Amygdala (tissue), 56 donors: ENCODE measurements around the gene DDX41.

Experiments used
- DNase-seq, 56 donors: peaks; one replicate each; lab custom pipeline; 2025; lab: John Stamatoyannopoulos, UW

Gene DDX41

DNA sequence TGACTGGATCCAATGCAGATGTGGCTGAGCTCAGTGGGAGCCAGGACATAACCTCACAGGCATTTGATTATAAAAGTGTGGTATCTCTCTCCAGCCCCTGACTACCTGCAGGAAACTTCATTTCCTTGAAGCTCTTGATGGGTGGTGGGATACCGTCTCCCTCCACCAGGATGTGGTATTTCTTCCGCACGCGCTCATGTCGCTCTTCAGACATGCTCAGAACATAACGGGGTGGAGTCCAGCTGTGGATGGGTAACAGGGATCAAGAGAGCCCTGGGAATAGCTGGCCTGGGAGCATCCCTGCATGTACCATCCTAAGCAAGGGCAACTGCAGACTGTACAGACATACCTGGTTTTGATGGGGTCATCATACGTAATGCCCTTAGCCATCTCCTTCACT lies 1.2 kb downstream of the DDX41 start:
- no peak for DNase-seq

GRCh38 chr5:177514541-177514940 lies 2.2 kb downstream of the DDX41 start:
- DNase-seq: no peak

GRCh38 chr5:177513500-177513899 lies 3.3 kb downstream of the DDX41 start:
- no peak for DNase-seq

GRCh38 chr5:177512736-177513380 lies 3.9 kb downstream of the DDX41 start:
- DNase-seq: no peak

DNA sequence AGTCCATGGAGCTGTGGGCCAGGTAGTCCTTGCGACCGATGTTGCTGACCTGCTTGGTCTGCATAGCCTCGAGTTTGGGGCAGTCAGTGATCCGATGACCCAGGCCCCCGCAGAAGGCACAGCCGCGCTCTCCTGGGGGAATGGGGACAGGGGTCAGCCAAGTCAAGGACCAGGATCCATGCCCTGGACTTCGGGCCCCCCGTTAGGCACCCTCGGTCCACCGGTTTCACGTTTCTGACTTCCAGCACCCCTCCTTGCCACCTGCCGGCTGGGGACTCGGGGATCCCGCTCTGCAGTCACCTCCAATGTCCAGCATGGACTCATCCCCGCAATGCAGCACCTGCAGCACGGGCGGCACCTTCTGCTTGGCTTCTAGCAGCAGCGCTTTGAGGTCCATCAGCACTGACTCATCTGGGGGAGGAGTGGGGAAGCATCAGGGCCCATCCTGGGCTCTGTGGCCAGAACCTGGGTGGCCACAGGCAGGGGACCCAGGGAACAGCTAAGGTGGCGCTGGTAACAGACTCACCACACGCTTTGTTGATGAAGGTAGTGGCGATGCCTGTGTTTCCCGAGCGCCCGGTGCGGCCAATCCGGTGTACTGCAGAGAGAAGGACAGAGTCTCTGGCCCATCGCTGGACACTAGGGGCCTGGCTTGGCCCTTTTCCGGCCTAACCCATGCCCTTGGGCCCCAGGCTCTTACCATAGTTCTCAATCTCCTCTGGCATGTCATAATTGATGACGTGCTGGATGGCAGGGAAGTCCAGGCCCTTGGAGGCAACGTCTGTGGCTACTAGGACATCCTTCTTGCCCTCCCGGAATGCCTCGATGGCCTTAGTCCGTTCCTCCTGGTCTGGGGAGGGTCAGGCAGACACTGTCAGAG lies 4.7 kb downstream of the DDX41 start:
- DNase-seq: no peak

DNA sequence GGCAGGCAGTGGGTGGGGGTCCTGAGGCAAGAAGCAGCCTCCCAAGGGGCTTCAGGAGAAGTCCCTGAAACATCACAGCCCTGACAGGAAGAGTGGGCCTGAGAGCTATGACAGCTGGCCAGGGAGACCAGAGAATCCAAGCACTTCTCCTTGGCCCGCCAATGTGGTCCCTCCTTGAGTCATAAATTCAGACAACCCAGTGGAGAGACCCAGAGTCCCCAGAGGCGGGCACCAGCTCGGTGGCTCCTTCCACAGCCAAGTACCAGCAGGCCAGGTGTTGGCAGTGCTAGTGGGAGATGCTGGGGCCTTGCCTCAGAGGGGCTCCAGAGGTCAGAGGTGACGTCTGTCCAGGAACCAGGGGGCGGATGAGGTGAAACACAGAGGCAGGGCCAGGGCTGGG lies 5.6 kb downstream of the DDX41 start:
- no peak for DNase-seq

DNA sequence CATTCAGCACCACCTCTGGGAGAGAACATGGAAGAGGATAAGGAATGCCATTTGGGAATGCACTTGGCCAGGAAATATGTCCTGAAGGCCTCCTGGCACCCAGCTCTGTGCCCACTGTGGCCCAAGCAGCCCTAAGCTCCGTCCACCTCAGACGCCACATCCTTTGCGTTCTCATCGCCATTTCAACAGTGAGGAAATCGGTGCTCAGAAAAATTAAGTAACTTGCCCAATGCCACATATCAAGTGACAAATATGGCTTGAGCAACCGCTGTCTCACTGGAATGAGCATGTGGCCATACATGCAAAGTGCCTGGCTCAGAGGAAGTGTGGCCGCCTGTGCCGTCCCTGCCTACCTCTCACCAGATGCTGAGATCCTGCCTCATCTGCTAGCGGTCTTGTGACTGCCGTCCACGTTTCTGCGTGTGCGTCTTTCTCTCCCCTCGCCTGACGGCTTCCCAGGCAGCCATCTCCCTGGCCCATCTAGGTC lies 6.2 kb downstream of the DDX41 start:
- DNase-seq: no peak

- no peak for DNase-seq
Measured at GRCh38 chr5:177509991-177510566, 6.7 kb downstream of the DDX41 start.

GRCh38 chr5:177509381-177509951 lies 7.3 kb downstream of the DDX41 start, which contains the start of gene DOK3:
Gene DOK3 (minus strand): TSS chr5:177509826. CDS start chr5:177509540, 286 bp downstream.
- DNase-seq: peak in 2 of 56 donors; percentile 4 to 15

GRCh38 chr5:177508837-177509236 lies 7.9 kb downstream of the DDX41 start:
- no peak for DNase-seq

DNA sequence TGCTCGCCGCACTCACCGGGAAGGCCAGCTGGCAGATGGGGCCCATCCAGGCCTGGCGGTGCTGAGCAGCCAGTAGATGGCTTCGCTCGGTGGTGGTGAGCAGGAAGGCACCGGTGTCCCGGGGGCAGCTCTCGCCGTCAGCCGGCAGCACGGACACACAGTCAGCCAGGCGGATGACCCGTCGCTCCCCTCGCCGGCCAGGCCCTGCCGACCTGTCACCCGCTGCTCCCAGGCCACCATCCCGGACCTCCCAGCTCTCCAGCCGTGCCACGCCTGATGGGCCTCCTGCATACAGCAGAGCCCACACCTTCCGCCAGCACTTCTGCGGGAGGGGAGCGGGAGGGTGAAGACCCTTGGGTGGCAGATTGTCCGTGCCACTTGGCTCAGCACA lies 8.5 kb downstream of the DDX41 start:
- DNase-seq: no peak

DNA sequence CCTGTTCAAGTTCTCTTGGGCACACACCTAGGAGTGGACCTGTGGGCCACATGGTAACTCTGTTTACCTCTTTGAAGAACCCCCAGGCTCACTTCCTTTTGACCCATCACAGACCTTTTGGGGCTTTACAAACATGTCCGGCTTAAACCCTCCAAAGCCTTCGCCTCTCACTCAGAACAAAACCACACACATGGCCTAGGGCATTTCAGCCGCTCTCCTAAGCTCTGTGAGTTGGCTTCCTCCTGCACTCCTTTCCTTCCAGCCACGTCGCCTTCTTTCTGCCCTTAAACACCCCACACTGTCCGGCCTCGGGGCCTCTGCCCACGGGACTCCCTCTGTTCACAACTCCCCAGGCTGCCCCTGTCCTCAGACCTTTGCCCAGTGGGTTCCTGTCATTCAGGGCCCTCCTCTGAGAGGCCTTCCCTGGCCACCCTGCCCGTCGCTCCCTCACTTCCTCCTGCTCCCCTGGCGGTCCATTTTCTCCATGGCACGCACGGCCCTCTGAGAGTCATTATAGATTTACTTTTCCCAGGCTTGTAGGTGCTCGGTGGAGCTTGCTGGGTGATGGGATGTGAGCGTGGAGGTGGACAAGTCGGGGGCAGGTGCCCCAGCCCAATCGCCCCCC lies 9.1 kb downstream of the DDX41 start:
- DNase-seq: no peak

DNA sequence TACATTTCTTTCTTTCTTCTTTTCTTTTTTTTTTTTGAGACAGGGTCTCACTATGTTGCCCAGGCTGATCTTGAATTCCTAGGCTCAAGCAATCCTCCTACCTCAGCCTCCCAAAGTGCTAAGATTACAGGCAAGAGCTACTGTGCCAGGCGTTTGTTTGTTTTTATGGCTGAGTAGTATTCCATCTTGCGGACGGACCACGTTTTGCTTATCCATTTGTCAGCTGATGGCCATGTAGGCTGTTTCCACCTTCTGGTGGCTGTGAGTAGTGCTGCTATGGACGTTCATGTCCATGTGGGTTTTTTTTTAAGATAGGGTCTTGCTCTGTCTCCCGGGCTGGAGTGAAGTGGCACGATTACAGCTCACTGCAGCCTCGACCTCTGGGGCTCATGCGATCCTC lies 9.6 kb downstream of the DDX41 start:
- DNase-seq: no peak

- no peak for DNase-seq
Measured at GRCh38 chr5:177505075-177505474, 11.7 kb downstream of the DDX41 start.

DNA sequence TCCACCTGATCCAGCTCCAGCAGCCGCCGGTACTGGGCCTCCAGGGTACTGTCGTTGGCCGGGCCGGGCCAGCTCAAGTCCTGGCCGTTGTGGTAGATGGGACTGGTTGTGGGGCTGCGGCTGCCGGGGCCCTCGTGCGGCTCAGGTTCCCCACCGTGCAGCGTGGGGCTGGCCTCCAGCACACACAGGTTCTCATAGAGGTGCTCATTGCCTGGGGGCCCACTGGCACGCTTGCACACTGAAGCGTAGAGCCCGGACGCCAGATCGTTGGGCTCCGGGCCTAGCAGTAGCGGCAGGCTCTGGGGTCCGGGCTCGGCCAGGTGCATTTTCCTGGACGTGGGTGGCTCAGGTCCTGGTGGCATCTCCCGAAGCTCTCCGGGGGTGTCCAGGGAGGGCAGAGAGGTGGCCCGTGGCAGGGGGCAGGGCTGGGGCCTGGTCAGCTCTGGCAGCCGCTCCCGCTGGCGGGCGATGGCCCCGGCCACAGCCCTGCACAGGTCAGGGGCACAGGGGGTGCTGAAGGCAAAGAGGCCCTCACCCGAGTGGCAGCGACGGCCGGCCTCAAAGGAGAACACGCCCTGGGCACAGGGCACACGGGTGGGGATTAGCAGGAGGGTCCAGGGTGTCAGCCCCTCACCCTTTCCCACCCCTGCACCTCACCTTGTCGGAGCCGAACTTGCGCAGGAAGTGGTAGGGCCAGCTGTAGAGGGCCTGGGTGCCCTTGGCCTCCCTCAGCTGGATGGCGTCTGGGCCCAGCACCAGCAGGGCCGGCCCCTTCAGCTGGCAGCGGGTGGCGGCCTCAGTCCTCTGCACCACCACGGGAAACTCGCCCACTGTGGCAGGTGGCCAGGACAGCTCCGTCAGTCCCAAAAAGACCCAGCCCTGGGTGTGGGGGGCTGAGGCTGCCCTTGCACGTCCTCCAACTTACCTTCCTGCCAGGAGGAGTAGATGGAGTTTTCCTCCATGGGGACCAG lies 12.4 kb downstream of the DDX41 start:
- DNase-seq: no peak

GRCh38 chr5:177503351-177504085 lies 13.2 kb downstream of the DDX41 start:
- DNase-seq: no peak

DNA sequence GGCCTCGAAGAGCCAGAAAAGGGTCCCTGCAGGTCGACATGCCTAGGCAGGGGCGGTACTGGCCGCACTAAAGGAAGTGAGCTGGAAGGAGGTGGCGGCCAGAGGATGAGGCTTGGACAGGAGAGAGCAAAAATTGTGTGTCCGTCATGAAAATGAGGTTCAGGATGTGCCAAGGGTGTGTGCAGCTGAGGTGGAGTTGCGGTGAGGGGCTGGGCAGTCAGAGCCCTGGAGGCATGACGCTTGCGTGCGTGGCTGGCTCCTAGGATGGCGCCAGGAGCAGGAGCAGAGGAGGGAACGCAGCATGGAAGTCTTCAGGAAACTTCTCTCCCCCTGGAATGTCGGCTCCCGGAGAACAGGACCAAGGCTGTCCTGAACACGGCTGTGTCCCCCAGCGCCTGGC lies 13.9 kb downstream of the DDX41 start:
- DNase-seq: no peak

DNA sequence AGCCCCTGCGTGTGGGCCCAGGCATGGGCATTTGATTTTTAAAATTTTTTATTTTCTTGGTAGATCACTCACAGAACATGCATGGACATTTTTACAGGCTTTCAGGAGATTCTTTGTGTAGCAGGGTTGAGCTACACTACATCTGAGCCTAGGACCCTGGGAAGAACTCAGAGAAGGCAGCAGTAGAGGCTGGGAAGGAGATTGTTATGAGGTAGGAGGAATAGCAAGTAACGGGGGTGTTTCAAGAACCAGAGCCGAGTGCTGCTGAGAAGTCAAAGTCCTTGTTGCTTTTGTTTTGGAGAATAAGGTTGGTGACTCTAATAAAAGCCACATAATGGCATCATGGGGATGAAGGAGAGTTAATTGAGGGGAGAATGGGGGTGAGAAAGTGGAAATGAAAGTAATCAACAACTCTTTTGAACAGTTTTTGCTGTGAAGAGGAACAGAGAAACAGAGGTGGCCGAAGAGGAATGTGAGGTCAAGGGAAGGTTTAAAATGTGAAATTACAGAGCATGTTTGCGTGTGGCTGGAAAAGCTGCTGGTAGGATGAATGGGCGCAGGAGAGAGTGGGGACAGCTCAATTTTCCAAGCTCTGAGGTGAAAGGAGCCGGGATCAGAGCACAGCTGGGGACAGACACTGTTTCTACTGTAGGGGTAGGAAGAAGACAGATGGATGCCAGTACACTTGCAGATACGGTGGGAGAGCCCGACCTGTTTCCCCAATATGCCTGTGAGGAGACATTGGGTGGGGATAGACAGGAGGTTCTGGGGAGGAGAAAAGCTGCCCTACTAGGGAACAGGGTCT lies 14.7 kb downstream of the DDX41 start:
- DNase-seq: no peak
